Endothelial cell of umbilical vein (primary cell): ENCODE measurements around the gene ACSF3. TPM values are rescaled to one million over a fixed set of nuclear protein-coding genes. Genes with fewer than 3 reads are reported as not detected.

ENCODE experiments used
- BruUV-seq: library from RNA; stranded (reverse); fragments of 400-500 nt; replicated peaks from 2 replicates; lab custom pipeline; 2021; lab: Mats Ljungman, UMichigan
- CTCF ChIA-PET: fragments of 300-600, 350-600 bp; sonication (Branson Sonifier 250); formaldehyde crosslinking; loops from one replicate; lab custom pipeline; 2021; ENCODE audit warnings: antibody characterized with exemption, inconsistent platforms; lab: Charles Lee
- POLR2A ChIA-PET: fragments of 300-600, 350-600 bp; sonication (Branson Sonifier 250); formaldehyde crosslinking; loops from one replicate; lab custom pipeline; 2021; ENCODE audit warnings: antibody characterized with exemption, inconsistent platforms; lab: Charles Lee
- DNase-seq: peaks from one replicate; pipeline ENCODE4 v3.0.0-alpha.2; 2011; ENCODE audit warnings: low read depth, low spot score
- FAIRE-seq: peaks from 2 replicates; lab custom pipeline; 2011; peaks lifted over from hg19 to GRCh38; lab: Jason Lieb, UNC
- H2AFZ ChIP-seq: 2 replicates; pipeline ENCODE4 v1.6.0; 2012; ENCODE audit warnings: low read depth, low read length, control low read depth, inconsistent platforms
- H3K27ac ChIP-seq: 2 replicates; pipeline ENCODE4 v1.5.1; 2011; ENCODE audit warnings: low read depth, mild to moderate bottlenecking, control low read depth, low read length, moderate library complexity; ENCODE audit not compliant: insufficient read depth
- H3K27me3 ChIP-seq, 2 experiments: 2 replicates each; pipeline versions ENCODE4 v1.6.0 to v1.6.1; 2011; ENCODE audit warnings: low read length in 2 of 2, mixed read lengths in 1 of 2; ENCODE audit not compliant: control insufficient read depth in 2 of 2, insufficient read depth in 2 of 2
- H3K36me3 ChIP-seq, 2 experiments: 2 replicates in 1 of 2; 3 replicates in 1 of 2; pipeline ENCODE4 v1.5.1; 2011; ENCODE audit warnings: low read length in 2 of 2, mild to moderate bottlenecking in 1 of 2, moderate library complexity in 1 of 2; ENCODE audit not compliant: control insufficient read depth in 2 of 2, insufficient read depth in 2 of 2; ENCODE audit errors: extremely low read depth in 1 of 2
- H3K4me1 ChIP-seq: 3 replicates; pipeline ENCODE4 v1.5.1; 2011; ENCODE audit warnings: mild to moderate bottlenecking, low read length; ENCODE audit not compliant: control insufficient read depth, insufficient read depth; ENCODE audit errors: extremely low read depth
- H3K4me2 ChIP-seq: 2 replicates; pipeline ENCODE4 v1.6.1; 2011; ENCODE audit warnings: low read length, control low read depth, mixed read lengths; ENCODE audit not compliant: insufficient read depth
- H3K4me3 ChIP-seq, 3 experiments: fragments of 200-600 bp in 1 of 3; sonication (generic), shearing (Covaris generic) in 1 of 3; replicated peaks in 1 of 3; 2 replicates each; pipeline ENCODE4 v1.5.1; 2011 to 2016; ENCODE audit warnings: control low read depth in 3 of 3, low read length in 3 of 3, mild to moderate bottlenecking in 2 of 3, inconsistent platforms in 1 of 3, low read depth in 1 of 3, moderate library complexity in 1 of 3; ENCODE audit not compliant: insufficient read depth in 1 of 3
- H3K79me2 ChIP-seq: 2 replicates; pipeline ENCODE4 v1.6.0; 2012; ENCODE audit warnings: low read length, inconsistent platforms; ENCODE audit not compliant: control insufficient read depth, insufficient read depth
- H3K9ac ChIP-seq: replicated peaks from 2 replicates; pipeline ENCODE3; 2011; ENCODE audit warnings: low read length, control low read depth; ENCODE audit not compliant: insufficient read depth; ENCODE audit errors: extremely low read depth
- H3K9me1 ChIP-seq: replicated peaks from 3 replicates; pipeline ENCODE4 v1.6.0; 2011; ENCODE audit warnings: mild to moderate bottlenecking, low read length; ENCODE audit not compliant: control insufficient read depth, insufficient read depth; ENCODE audit errors: extremely low read depth
- H3K9me3 ChIP-seq: replicated peaks from 2 replicates; pipeline ENCODE4 v1.5.1; 2012; ENCODE audit warnings: low read length, inconsistent platforms; ENCODE audit not compliant: control insufficient read depth, insufficient read depth
- H4K20me1 ChIP-seq: replicated peaks from 2 replicates; pipeline ENCODE3; 2011; ENCODE audit warnings: mild to moderate bottlenecking, low read length; ENCODE audit not compliant: control insufficient read depth, insufficient read depth; ENCODE audit errors: extremely low read depth
- EZH2 ChIP-seq: IDR thresholded peaks from 2 replicates; pipeline ENCODE4 v1.6.1; 2012; ENCODE audit warnings: borderline replicate concordance, low read depth, mild to moderate bottlenecking, moderate library complexity, low read length, inconsistent platforms; ENCODE audit not compliant: severe bottlenecking
- FOS ChIP-seq: IDR thresholded peaks from 2 replicates; pipeline ENCODE4 v1.6.1; 2011; ENCODE audit warnings: mild to moderate bottlenecking, low read length, moderate library complexity, borderline replicate concordance; ENCODE audit not compliant: insufficient read depth
- GATA2 ChIP-seq: IDR thresholded peaks from 2 replicates; pipeline ENCODE4 v1.7.0; 2011; ENCODE audit warnings: low read depth, mild to moderate bottlenecking, moderate library complexity, mixed read lengths, low read length; ENCODE audit not compliant: insufficient read length, insufficient read depth
- JUN ChIP-seq: IDR thresholded peaks from 2 replicates; pipeline ENCODE4 v1.6.1; 2011; ENCODE audit warnings: borderline replicate concordance, low read depth; ENCODE audit not compliant: insufficient read length, insufficient read depth
- MYC ChIP-seq: IDR thresholded peaks from one replicate; pipeline ENCODE4 v1.6.1; 2011; ENCODE audit warnings: mild to moderate bottlenecking, low read depth, low read length
- POLR2A ChIP-seq: IDR thresholded peaks from 2 replicates; pipeline ENCODE4 v1.6.1; 2012; ENCODE audit warnings: low read depth, mild to moderate bottlenecking, control low read depth, low read length
- POLR2AphosphoS5 ChIP-seq: IDR thresholded peaks from 2 replicates; pipeline ENCODE4 v1.6.1; 2012; ENCODE audit warnings: low read depth, mild to moderate bottlenecking, control low read depth, low read length, moderate library complexity; ENCODE audit not compliant: insufficient read depth
- dilution Hi-C: fragments of 300-500 bp; cut with MboI; formaldehyde crosslinking; loops from one replicate; pipeline ENCODE4 v1.15.0; 2019; ENCODE audit warnings: low sequenced_read_pairs; ENCODE audit not compliant: extremely low pct_ligation_motif_present
- intact Hi-C: fragments of 100-400 bp; cut with micrococcal nuclease; formaldehyde crosslinking; loops from one replicate; pipeline ENCODE4 v1.10.0; 2022
- polyA plus RNA-seq, 4 experiments: library from polyadenylated mRNA; depleted of rRNA in 3 of 4; stranded (reverse) in 3 of 4; unstranded in 1 of 4; fragments of >200 nt; gene quantifications; 2 replicates each; pipeline versions ENCODE4 v1.2.1 to v1.2.3, GENCODE V29; 2011 to 2012; ENCODE audit warnings: missing spikeins in 1 of 4
- total RNA-seq: library from RNA; stranded (reverse); gene quantifications from 2 replicates; pipeline ENCODE4 v1.2.3, GENCODE V29; 2021
- TF ChIP-seq, protein P1 (sequence below), 2 donors: IDR thresholded peaks; 1 replicate in 1 of 2; 2 replicates in 1 of 2; pipeline ENCODE4 v1.5.1; 2011; ENCODE audit warnings: low read length in 2 of 2, mild to moderate bottlenecking in 2 of 2, moderate library complexity in 2 of 2, control low read depth in 1 of 2, inconsistent platforms in 1 of 2, low read depth in 1 of 2; ENCODE audit not compliant: insufficient read depth in 1 of 2; ENCODE audit errors: extremely low read depth in 1 of 2
- TF ChIP-seq, protein P2 (sequence below): IDR thresholded peaks from 2 replicates; pipeline ENCODE4 v1.6.1; 2011; ENCODE audit not compliant: insufficient read depth, insufficient read length

The ACSF3 gene
- total and polyA plus RNA-seq, 2 donors (not counting 3 experiments of a cell fraction or from before 2014, with no cell fraction given): 18.6 to 33.2 TPM

DNA sequence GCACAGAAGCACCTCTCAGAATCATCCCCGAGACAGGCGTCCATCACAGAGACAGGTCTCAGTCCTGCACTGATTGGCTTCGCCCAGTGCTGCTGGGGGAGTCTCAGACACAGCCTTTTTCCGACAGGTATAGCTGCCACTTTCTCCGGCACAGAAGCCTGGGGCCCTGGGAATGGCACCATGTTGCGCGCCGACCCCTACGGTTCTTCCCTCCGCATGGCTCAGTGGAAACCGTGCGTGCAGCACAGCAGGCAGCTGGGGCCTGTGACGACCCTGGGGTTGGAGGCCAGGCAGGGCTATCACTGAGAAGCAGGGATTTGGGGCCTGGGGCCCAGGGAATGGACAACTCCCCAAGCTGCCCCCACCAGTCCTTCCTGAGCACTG lies 48.2 kb downstream of the ACSF3 start:
- no peaks in the 10 kb centered on the region for H4K20me1 ChIP-seq
- TF ChIP-seq FOS: no peak
- TF ChIP-seq JUN: no peak
- no peak for TF ChIP-seq POLR2AphosphoS5
- no peak overlapping the region for H3K4me2 ChIP-seq
- H3K9ac ChIP-seq: no peak overlapping the region
- no peaks in the 10 kb centered on the region for H3K27me3 ChIP-seq
- H3K27ac ChIP-seq: no peak overlapping the region
- H3K4me1 ChIP-seq: no peaks in the 10 kb centered on the region
- dilution Hi-C loops: loop anchor here (25.0 kb wide), 1 partner anchor 180 kb away; no protein-coding TSS in a partner anchor
- no peaks in the 10 kb centered on the region for H3K79me2 ChIP-seq
- intact Hi-C loops: no loop called here
- ChIA-PET POLR2A (no interaction called here), CTCF (no interaction called here)
- no peak overlapping the region for H3K4me3 ChIP-seq
- no peak for DNase-seq
- FAIRE-seq: no peak
- H3K36me3 ChIP-seq: peaks cover 0 to 9% of the 10 kb centered on the region in 2 experiments
- H3K9me1 ChIP-seq: no peaks in the 10 kb centered on the region
- no peaks in the 10 kb centered on the region for H3K9me3 ChIP-seq
- no peak overlapping the region for H2AFZ ChIP-seq
- BruUV-seq: no TSS peak

DNA sequence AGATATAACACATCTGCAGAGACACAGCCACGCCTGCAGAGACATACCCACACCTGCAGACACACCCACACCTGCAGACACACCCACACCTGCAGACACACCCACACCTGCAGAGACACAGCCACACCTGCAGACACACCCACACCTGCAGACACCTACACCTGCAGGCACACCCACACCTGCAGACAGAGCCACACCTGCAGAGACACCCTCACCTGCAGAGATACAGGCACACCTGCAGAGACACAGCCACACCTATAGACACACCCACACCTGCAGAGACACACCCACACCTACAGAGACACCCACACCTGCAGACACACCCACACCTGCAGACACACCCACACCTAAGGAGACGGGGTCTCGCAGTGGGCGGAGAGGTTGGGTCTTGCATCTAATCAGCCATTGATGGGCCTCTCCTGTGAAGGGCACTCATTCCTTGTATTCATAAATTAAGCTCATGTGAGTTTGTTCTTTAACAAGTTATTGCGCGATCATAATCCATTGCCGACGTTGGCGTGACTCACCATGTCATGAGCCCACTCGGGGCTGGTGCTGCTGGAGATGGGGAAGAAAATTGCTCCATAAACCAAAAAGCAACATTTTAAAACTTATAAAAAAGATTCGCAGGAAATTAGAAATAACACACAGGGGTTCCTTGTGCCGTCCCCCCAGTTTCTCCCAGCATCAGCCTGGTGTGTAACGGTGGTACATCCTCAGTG lies 49.0 kb downstream of the ACSF3 start:
- H3K4me1 ChIP-seq: no peaks in the 10 kb centered on the region
- no peaks in the 10 kb centered on the region for H3K9me1 ChIP-seq
- H3K4me3 ChIP-seq: no peak overlapping the region
- no peaks in the 10 kb centered on the region for H3K79me2 ChIP-seq
- H3K9me3 ChIP-seq: no peaks in the 10 kb centered on the region
- no TSS peak for BruUV-seq
- H3K27ac ChIP-seq: no peak overlapping the region
- no peak overlapping the region for H2AFZ ChIP-seq
- FAIRE-seq: no peak
- H4K20me1 ChIP-seq: no peaks in the 10 kb centered on the region
- peaks cover 0 to 9% of the 10 kb centered on the region in 2 experiments for H3K36me3 ChIP-seq
- no peak overlapping the region for H3K4me2 ChIP-seq
- intact Hi-C loops (no loop called here), dilution Hi-C loops (loop anchor here (25.0 kb wide), 1 partner anchor 180 kb away; no protein-coding TSS in a partner anchor)
- no peak overlapping the region for H3K9ac ChIP-seq
- DNase-seq: no peak
- ChIA-PET POLR2A (no interaction called here), CTCF (no interaction called here)
- no peak for TF ChIP-seq POLR2AphosphoS5
- TF ChIP-seq, protein P1, sequence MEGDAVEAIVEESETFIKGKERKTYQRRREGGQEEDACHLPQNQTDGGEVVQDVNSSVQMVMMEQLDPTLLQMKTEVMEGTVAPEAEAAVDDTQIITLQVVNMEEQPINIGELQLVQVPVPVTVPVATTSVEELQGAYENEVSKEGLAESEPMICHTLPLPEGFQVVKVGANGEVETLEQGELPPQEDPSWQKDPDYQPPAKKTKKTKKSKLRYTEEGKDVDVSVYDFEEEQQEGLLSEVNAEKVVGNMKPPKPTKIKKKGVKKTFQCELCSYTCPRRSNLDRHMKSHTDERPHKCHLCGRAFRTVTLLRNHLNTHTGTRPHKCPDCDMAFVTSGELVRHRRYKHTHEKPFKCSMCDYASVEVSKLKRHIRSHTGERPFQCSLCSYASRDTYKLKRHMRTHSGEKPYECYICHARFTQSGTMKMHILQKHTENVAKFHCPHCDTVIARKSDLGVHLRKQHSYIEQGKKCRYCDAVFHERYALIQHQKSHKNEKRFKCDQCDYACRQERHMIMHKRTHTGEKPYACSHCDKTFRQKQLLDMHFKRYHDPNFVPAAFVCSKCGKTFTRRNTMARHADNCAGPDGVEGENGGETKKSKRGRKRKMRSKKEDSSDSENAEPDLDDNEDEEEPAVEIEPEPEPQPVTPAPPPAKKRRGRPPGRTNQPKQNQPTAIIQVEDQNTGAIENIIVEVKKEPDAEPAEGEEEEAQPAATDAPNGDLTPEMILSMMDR (IDR thresholded peaks at IDR 0.05; ENCODE audit: extremely low read depth in 1 of 2, insufficient read depth in 1 of 2, low read depth in 1 of 2, low read length in 2 of 2): no peak
- TF ChIP-seq MYC: no peak
- TF ChIP-seq POLR2A: no peak
- no peak for TF ChIP-seq JUN
- no peak for TF ChIP-seq GATA2
- no peak for TF ChIP-seq FOS
- no peak for TF ChIP-seq EZH2
- TF ChIP-seq, protein P2, sequence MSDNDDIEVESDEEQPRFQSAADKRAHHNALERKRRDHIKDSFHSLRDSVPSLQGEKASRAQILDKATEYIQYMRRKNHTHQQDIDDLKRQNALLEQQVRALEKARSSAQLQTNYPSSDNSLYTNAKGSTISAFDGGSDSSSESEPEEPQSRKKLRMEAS: no peak
- no peaks in the 10 kb centered on the region for H3K27me3 ChIP-seq
